Measurements from ENCODE around the gene MPRIP. TPM values are rescaled to one million over a fixed set of nuclear protein-coding genes. Genes with fewer than 3 reads are reported as not detected.
"Not testable (repeated sequence)": the region's sequence is repeated elsewhere in the genome, so short reads cannot be mapped to it uniquely, and the experiment has no call there.

MPRIP gene
- polyA plus RNA-seq, 1 donor from 2014 or later: 47.3 TPM

DNA sequence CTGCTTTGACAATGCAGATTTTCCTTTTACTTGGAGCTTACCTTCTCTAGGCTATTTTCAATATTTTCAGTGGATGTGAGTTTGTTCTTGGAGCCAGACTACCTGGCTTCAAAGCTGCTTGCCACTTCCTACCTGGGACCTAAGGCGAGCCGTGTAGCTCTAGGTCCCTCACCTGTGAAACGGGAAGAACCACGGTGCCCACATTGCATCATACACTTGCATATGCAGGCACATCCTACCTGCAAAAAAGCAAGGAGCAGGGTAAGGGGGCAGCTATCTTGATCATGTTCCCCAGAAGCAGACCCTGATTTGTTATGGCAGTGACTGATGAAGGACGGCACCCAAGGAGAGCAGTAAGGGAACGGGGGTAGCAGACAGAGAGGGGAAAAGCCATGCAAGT is 27.0 kb upstream of the MPRIP start:
- no peaks in the 10 kb centered on the region for H3K9me2 ChIP-seq (ENCODE audit: insufficient read depth, low read length)
- no peaks in the 10 kb centered on the region for H3K36me3 ChIP-seq (ENCODE audit: insufficient read depth, low read length)
- H3K9me3 ChIP-seq (ENCODE audit: low read length): no peaks in the 10 kb centered on the region
- no peak overlapping the region for H3K9ac ChIP-seq (ENCODE audit: low read length)
- H3K27ac ChIP-seq (ENCODE audit: low read length): no peak overlapping the region
- TF ChIP-seq RAD21 (conservative IDR thresholded peaks at IDR 0.05): no peak
- no peak for TF ChIP-seq TAF1 (IDR thresholded peaks at IDR 0.05; ENCODE audit: low read depth)
- no peak for TF ChIP-seq EZH2 (IDR thresholded peaks at IDR 0.05; ENCODE audit: borderline replicate concordance, insufficient read depth, low read length, poor library complexity, severe bottlenecking)
- TF ChIP-seq, protein P1, sequence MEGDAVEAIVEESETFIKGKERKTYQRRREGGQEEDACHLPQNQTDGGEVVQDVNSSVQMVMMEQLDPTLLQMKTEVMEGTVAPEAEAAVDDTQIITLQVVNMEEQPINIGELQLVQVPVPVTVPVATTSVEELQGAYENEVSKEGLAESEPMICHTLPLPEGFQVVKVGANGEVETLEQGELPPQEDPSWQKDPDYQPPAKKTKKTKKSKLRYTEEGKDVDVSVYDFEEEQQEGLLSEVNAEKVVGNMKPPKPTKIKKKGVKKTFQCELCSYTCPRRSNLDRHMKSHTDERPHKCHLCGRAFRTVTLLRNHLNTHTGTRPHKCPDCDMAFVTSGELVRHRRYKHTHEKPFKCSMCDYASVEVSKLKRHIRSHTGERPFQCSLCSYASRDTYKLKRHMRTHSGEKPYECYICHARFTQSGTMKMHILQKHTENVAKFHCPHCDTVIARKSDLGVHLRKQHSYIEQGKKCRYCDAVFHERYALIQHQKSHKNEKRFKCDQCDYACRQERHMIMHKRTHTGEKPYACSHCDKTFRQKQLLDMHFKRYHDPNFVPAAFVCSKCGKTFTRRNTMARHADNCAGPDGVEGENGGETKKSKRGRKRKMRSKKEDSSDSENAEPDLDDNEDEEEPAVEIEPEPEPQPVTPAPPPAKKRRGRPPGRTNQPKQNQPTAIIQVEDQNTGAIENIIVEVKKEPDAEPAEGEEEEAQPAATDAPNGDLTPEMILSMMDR (IDR thresholded peaks at IDR 0.05; ENCODE audit: poor library complexity, severe bottlenecking): no peak
- TF ChIP-seq SMC3 (conservative IDR thresholded peaks at IDR 0.05; ENCODE audit: poor library complexity): no peak
- TF ChIP-seq, protein P2, sequence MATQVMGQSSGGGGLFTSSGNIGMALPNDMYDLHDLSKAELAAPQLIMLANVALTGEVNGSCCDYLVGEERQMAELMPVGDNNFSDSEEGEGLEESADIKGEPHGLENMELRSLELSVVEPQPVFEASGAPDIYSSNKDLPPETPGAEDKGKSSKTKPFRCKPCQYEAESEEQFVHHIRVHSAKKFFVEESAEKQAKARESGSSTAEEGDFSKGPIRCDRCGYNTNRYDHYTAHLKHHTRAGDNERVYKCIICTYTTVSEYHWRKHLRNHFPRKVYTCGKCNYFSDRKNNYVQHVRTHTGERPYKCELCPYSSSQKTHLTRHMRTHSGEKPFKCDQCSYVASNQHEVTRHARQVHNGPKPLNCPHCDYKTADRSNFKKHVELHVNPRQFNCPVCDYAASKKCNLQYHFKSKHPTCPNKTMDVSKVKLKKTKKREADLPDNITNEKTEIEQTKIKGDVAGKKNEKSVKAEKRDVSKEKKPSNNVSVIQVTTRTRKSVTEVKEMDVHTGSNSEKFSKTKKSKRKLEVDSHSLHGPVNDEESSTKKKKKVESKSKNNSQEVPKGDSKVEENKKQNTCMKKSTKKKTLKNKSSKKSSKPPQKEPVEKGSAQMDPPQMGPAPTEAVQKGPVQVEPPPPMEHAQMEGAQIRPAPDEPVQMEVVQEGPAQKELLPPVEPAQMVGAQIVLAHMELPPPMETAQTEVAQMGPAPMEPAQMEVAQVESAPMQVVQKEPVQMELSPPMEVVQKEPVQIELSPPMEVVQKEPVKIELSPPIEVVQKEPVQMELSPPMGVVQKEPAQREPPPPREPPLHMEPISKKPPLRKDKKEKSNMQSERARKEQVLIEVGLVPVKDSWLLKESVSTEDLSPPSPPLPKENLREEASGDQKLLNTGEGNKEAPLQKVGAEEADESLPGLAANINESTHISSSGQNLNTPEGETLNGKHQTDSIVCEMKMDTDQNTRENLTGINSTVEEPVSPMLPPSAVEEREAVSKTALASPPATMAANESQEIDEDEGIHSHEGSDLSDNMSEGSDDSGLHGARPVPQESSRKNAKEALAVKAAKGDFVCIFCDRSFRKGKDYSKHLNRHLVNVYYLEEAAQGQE (IDR thresholded peaks at IDR 0.05; ENCODE audit: borderline replicate concordance): no peak
- no peak for TF ChIP-seq POLR2AphosphoS5 (IDR thresholded peaks at IDR 0.05)
- no peak for TF ChIP-seq MXI1 (conservative IDR thresholded peaks at IDR 0.05; ENCODE audit: poor library complexity, severe bottlenecking)
- no peak for TF ChIP-seq EP300 (conservative IDR thresholded peaks at IDR 0.05; ENCODE audit: poor library complexity, severe bottlenecking)
- H3K79me2 ChIP-seq (replicated peaks; ENCODE audit: insufficient read depth, low read length): no peaks in the 10 kb centered on the region
- H3F3A ChIP-seq (ENCODE audit: insufficient read depth, low read length, poor library complexity, severe bottlenecking): no peaks in the 10 kb centered on the region
- H2AFZ ChIP-seq (ENCODE audit: low read depth, low read length): no peak overlapping the region
- no peak overlapping the region for H3K4me2 ChIP-seq (ENCODE audit: low read length)
- H3K27me3 ChIP-seq (ENCODE audit: insufficient read depth, low read depth, low read length): no peaks in the 10 kb centered on the region
- H3K4me3 ChIP-seq (ENCODE audit: low read length): no peak overlapping the region
- no peaks in the 10 kb centered on the region for H4K20me1 ChIP-seq (ENCODE audit: insufficient read depth)

DNA sequence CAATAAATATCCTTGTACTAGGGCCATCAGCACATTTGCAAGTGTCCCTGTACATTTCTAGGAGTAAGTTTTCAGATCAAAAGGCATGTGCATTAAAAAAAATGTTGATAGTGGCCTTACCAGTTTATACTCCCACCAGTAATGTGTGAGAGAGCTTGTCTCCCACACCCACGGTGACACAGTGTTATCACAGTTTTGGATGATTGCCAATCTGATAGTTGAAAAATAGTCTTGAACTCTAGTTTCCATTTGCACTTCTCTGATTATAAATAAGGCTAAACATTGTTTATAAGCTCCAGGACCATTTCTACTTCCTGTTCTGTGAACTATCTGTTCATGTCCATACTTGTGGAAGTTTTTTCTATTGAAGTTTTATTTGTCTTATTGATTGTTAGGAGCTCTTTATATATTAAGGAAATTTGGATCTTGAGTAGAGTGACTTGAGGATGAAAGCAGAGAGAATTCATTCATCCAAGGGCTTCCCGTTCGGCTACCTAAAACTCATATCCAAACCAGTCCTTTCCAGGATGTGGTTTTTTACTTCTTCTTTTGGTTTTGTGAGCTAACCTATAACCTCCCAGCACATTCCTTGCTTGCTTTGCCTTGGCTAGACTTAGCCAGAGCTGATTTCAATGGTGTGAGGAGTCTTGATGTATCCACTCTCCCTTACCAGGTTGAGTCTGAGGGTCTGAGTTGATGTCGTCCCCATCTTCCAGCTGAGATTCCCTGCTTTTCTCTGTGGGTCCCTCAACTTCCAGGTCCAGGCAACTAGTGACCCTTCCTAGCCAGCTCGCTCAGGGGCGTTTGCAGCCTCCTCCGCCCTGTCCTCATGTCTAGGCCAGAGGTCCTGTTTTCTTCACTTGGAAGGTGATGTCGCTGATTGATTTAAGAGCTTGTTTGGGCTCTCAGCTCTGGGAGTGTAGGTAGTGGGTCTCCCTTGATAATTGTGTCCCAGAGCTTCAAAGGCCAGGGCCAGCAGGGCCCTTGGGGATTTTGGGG is 25.8 kb upstream of the MPRIP start:
- not testable (repeated sequence) for H3K9me3 ChIP-seq (ENCODE audit: low read length); H2AFZ ChIP-seq (ENCODE audit: low read depth, low read length); H3K27ac ChIP-seq (ENCODE audit: low read length); H4K20me1 ChIP-seq (ENCODE audit: insufficient read depth); H3K9ac ChIP-seq (ENCODE audit: low read length); H3F3A ChIP-seq (ENCODE audit: insufficient read depth, low read length, poor library complexity, severe bottlenecking); H3K36me3 ChIP-seq (ENCODE audit: insufficient read depth, low read length); H3K79me2 ChIP-seq (replicated peaks; ENCODE audit: insufficient read depth, low read length); H3K4me2 ChIP-seq (ENCODE audit: low read length); H3K4me3 ChIP-seq (ENCODE audit: low read length); H3K9me2 ChIP-seq (ENCODE audit: insufficient read depth, low read length); H3K27me3 ChIP-seq (ENCODE audit: insufficient read depth, low read depth, low read length)
